GM12878 (cell line): ENCODE measurements around the gene MPC2. TPM values are rescaled to one million over a fixed set of nuclear protein-coding genes. Genes with fewer than 3 reads are reported as not detected.

Source experiments
- CREM ChIP-seq: IDR thresholded peaks from 2 replicates; pipeline ENCODE4 v1.6.1; 2014; ENCODE audit warnings: antibody characterized with exemption, low read depth
- IKZF1 ChIP-seq: fragments of 450-650 bp; conservative IDR thresholded peaks from 2 replicates; pipeline ENCODE4 v1.6.1; 2017; ENCODE audit warnings: antibody characterized with exemption, mild to moderate bottlenecking
- SREBF1 ChIP-seq: IDR thresholded peaks from 2 replicates; pipeline ENCODE4 v1.6.1; 2012; ENCODE audit warnings: mild to moderate bottlenecking, low read length
- STAT1 ChIP-seq: fragments of 450-650 bp; conservative IDR thresholded peaks from 2 replicates; pipeline ENCODE4 v1.6.1; 2014; ENCODE audit warnings: antibody characterized with exemption, mild to moderate bottlenecking
- WRNIP1 ChIP-seq: IDR thresholded peaks from 2 replicates; pipeline ENCODE4 v1.6.1; 2011; ENCODE audit warnings: low read depth, low read length, improper control_type of control experiment, borderline replicate concordance
- ZBED1 ChIP-seq: IDR thresholded peaks from 2 replicates; pipeline ENCODE4 v1.6.1; 2016; ENCODE audit warnings: borderline replicate concordance
- ZNF207 ChIP-seq: fragments of 450-650 bp; IDR thresholded peaks from 2 replicates; pipeline ENCODE4 v1.6.1; 2014; ENCODE audit warnings: antibody characterized with exemption, mild to moderate bottlenecking, borderline replicate concordance
- polyA plus RNA-seq, 11 experiments: library from polyadenylated mRNA; depleted of rRNA in 4 of 11; unstranded in 6 of 11; stranded (reverse) in 5 of 11; fragments of >200 nt; fragmentation: Nextera tagmentation in 4 of 11; fragmentation: Illumina TruSeq in 1 of 11; extraction: Ambion mirVana in 4 of 11; extraction: Trizol in 1 of 11; gene quantifications; 1 replicate in 1 of 11; 2 replicates in 10 of 11; pipeline versions ENCODE4 v1.2.1 to v1.2.3, GENCODE V29; 2011 to 2016; ENCODE audit warnings: inconsistent platforms in 2 of 11, missing spikeins in 2 of 11, low read depth in 1 of 11
- total RNA-seq, 4 experiments: library from RNA; depleted of rRNA in 3 of 4; stranded (reverse); fragments of >200 nt in 3 of 4; fragmentation: Illumina TruSeq in 1 of 4; extraction: Trizol in 1 of 4; gene quantifications; 2 replicates each; pipeline versions ENCODE4 v1.2.1 to v1.2.3, GENCODE V29; 2013 to 2021
- TF ChIP-seq, protein P1 (sequence below): fragments of 450-650 bp; IDR thresholded peaks from 2 replicates; pipeline ENCODE4 v1.6.1; 2016; ENCODE audit warnings: mild to moderate bottlenecking, moderate library complexity, borderline replicate concordance
- TF ChIP-seq, protein P2 (sequence below): fragments of 450-650 bp; IDR thresholded peaks from 2 replicates; pipeline ENCODE4 v1.6.1; 2018; ENCODE audit warnings: borderline replicate concordance, mild to moderate bottlenecking; ENCODE audit not compliant: partially characterized antibody
- TF ChIP-seq, protein P3 (sequence below): fragments of 450-650 bp; IDR thresholded peaks from 2 replicates; pipeline ENCODE4 v1.6.1; 2016; ENCODE audit warnings: mild to moderate bottlenecking
- TF ChIP-seq, protein P4 (sequence below): IDR thresholded peaks from 2 replicates; pipeline ENCODE4 v1.6.1; 2011; ENCODE audit warnings: low read depth, low read length, improper control_type of control experiment, borderline replicate concordance
- TF ChIP-seq, protein P5 (sequence below): fragments of 450-650 bp; IDR thresholded peaks from 2 replicates; pipeline ENCODE4 v1.6.1; 2017; ENCODE audit warnings: mild to moderate bottlenecking
- TF ChIP-seq, protein P6 (sequence below): fragments of 450-650 bp; formaldehyde crosslinking; IDR thresholded peaks from 2 replicates; pipeline ENCODE4 v1.4.0; 2020; ENCODE audit warnings: mild to moderate bottlenecking, moderate library complexity

Gene MPC2
- total and polyA plus RNA-seq, 10 of the 15 experiments (the other 5 are each of a cell fraction or from before 2014, with no cell fraction given), result 22.5 to 164 (median 63.3) TPM

DNA sequence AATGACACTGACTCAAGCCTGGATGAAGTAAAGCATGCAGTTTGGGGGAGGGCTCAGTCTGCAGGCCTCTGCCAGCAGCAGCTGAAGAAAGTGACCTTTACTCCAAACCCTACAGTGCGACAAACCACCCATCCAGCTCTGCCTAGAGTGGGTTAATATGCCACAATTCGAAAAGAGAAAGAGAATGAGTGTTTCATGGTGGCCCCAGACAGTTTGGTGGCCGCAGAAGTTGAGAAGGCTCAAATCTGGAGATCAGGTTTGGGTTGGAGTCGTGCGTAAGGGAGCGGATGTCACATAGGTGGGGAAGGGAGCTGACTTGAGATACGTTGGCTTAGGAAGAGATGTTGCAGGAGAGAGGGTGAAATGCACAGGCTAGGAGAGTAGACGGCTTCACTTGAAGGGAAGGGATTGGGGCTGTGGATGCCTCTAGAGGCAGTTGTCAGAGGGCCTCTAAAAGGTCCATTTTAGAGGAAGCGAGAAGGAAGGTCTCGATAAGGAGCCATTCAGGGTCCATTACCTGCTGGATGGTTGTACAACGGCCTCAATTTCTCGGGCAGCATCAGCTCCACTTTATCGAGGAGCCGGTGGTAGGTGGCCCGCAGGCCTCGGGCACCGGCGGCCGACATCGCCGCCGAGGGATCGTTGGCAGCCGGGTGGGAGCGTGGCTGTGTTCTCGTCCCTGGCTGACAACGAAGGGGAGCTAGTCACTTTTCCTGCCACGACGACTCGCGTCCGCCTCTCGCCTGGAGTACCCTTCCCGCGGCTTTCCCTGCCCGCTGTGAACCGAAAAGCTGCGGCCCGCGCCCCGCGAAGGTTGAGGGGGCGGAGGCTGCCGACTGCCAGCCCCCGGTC lies 1.4 kb downstream of the MPC2 start (continued):
- TF ChIP-seq, protein P1, sequence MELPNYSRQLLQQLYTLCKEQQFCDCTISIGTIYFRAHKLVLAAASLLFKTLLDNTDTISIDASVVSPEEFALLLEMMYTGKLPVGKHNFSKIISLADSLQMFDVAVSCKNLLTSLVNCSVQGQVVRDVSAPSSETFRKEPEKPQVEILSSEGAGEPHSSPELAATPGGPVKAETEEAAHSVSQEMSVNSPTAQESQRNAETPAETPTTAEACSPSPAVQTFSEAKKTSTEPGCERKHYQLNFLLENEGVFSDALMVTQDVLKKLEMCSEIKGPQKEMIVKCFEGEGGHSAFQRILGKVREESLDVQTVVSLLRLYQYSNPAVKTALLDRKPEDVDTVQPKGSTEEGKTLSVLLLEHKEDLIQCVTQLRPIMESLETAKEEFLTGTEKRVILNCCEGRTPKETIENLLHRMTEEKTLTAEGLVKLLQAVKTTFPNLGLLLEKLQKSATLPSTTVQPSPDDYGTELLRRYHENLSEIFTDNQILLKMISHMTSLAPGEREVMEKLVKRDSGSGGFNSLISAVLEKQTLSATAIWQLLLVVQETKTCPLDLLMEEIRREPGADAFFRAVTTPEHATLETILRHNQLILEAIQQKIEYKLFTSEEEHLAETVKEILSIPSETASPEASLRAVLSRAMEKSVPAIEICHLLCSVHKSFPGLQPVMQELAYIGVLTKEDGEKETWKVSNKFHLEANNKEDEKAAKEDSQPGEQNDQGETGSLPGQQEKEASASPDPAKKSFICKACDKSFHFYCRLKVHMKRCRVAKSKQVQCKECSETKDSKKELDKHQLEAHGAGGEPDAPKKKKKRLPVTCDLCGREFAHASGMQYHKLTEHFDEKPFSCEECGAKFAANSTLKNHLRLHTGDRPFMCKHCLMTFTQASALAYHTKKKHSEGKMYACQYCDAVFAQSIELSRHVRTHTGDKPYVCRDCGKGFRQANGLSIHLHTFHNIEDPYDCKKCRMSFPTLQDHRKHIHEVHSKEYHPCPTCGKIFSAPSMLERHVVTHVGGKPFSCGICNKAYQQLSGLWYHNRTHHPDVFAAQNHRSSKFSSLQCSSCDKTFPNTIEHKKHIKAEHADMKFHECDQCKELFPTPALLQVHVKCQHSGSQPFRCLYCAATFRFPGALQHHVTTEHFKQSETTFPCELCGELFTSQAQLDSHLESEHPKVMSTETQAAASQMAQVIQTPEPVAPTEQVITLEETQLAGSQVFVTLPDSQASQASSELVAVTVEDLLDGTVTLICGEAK, result no peak
- TF ChIP-seq CREM (no peak), SREBF1 (no peak), WRNIP1 (no peak), STAT1 (no peak), IKZF1 (no peak), ZNF207 (no peak), ZBED1 (no peak)
- TF ChIP-seq, protein P2, sequence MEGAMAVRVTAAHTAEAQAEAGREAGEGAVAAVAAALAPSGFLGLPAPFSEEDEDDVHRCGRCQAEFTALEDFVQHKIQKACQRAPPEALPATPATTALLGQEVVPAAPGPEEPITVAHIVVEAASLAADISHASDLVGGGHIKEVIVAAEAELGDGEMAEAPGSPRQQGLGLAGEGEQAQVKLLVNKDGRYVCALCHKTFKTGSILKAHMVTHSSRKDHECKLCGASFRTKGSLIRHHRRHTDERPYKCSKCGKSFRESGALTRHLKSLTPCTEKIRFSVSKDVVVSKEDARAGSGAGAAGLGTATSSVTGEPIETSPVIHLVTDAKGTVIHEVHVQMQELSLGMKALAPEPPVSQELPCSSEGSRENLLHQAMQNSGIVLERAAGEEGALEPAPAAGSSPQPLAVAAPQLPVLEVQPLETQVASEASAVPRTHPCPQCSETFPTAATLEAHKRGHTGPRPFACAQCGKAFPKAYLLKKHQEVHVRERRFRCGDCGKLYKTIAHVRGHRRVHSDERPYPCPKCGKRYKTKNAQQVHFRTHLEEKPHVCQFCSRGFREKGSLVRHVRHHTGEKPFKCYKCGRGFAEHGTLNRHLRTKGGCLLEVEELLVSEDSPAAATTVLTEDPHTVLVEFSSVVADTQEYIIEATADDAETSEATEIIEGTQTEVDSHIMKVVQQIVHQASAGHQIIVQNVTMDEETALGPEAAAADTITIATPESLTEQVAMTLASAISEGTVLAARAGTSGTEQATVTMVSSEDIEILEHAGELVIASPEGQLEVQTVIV, result no peak
- TF ChIP-seq, protein P3, sequence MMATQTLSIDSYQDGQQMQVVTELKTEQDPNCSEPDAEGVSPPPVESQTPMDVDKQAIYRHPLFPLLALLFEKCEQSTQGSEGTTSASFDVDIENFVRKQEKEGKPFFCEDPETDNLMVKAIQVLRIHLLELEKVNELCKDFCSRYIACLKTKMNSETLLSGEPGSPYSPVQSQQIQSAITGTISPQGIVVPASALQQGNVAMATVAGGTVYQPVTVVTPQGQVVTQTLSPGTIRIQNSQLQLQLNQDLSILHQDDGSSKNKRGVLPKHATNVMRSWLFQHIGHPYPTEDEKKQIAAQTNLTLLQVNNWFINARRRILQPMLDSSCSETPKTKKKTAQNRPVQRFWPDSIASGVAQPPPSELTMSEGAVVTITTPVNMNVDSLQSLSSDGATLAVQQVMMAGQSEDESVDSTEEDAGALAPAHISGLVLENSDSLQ, result no peak
- TF ChIP-seq, protein P4, sequence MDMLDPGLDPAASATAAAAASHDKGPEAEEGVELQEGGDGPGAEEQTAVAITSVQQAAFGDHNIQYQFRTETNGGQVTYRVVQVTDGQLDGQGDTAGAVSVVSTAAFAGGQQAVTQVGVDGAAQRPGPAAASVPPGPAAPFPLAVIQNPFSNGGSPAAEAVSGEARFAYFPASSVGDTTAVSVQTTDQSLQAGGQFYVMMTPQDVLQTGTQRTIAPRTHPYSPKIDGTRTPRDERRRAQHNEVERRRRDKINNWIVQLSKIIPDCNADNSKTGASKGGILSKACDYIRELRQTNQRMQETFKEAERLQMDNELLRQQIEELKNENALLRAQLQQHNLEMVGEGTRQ, result no peak
- TF ChIP-seq, protein P5, sequence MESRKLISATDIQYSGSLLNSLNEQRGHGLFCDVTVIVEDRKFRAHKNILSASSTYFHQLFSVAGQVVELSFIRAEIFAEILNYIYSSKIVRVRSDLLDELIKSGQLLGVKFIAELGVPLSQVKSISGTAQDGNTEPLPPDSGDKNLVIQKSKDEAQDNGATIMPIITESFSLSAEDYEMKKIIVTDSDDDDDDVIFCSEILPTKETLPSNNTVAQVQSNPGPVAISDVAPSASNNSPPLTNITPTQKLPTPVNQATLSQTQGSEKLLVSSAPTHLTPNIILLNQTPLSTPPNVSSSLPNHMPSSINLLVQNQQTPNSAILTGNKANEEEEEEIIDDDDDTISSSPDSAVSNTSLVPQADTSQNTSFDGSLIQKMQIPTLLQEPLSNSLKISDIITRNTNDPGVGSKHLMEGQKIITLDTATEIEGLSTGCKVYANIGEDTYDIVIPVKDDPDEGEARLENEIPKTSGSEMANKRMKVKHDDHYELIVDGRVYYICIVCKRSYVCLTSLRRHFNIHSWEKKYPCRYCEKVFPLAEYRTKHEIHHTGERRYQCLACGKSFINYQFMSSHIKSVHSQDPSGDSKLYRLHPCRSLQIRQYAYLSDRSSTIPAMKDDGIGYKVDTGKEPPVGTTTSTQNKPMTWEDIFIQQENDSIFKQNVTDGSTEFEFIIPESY, result no peak
- TF ChIP-seq, protein P6, sequence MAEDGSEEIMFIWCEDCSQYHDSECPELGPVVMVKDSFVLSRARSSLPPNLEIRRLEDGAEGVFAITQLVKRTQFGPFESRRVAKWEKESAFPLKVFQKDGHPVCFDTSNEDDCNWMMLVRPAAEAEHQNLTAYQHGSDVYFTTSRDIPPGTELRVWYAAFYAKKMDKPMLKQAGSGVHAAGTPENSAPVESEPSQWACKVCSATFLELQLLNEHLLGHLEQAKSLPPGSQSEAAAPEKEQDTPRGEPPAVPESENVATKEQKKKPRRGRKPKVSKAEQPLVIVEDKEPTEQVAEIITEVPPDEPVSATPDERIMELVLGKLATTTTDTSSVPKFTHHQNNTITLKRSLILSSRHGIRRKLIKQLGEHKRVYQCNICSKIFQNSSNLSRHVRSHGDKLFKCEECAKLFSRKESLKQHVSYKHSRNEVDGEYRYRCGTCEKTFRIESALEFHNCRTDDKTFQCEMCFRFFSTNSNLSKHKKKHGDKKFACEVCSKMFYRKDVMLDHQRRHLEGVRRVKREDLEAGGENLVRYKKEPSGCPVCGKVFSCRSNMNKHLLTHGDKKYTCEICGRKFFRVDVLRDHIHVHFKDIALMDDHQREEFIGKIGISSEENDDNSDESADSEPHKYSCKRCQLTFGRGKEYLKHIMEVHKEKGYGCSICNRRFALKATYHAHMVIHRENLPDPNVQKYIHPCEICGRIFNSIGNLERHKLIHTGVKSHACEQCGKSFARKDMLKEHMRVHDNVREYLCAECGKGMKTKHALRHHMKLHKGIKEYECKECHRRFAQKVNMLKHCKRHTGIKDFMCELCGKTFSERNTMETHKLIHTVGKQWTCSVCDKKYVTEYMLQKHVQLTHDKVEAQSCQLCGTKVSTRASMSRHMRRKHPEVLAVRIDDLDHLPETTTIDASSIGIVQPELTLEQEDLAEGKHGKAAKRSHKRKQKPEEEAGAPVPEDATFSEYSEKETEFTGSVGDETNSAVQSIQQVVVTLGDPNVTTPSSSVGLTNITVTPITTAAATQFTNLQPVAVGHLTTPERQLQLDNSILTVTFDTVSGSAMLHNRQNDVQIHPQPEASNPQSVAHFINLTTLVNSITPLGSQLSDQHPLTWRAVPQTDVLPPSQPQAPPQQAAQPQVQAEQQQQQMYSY (CRISPR knock-in tag), result no peak
